Naive thymus-derived CD4-positive, alpha-beta T cell (primary cell): Measurements from ENCODE around the gene BATF2. TPM values are rescaled to one million over a fixed set of nuclear protein-coding genes. Genes with fewer than 3 reads are reported as not detected.

Source experiments
- ATAC-seq: fragments of 150-1000 bp; cut with Tn5 transposase; 2 replicates; pipeline ENCODE4 v1.10.0; 2021; ENCODE audit warnings: mild to moderate bottlenecking, moderate library complexity
- CTCF ChIA-PET: fragments of 350-600 bp; sonication (Branson Sonifier 250); formaldehyde crosslinking; loops from one replicate; lab custom pipeline; 2021; ENCODE audit warnings: antibody characterized with exemption; lab: Charles Lee
- POLR2A ChIA-PET: fragments of 350-600 bp; sonication (Branson Sonifier 250); formaldehyde crosslinking; loops from one replicate; lab custom pipeline; 2021; ENCODE audit warnings: antibody characterized with exemption, inconsistent platforms; lab: Charles Lee
- DNase-seq, 9 donors: peaks; one replicate each; pipeline versions ENCODE4 v3.0.0 to v3.0.0-alpha.2; 2020 to 2022; ENCODE audit warnings: mixed read lengths in 1 of 9
- H3K27ac ChIP-seq: one replicate; pipeline ENCODE4 v1.7.0; 2013; ENCODE audit warnings: mild to moderate bottlenecking, low read depth, low read length, moderate library complexity
- H3K27me3 ChIP-seq, 2 donors: one replicate each; pipeline ENCODE4 v1.7.0; 2013; ENCODE audit warnings: low read length in 2 of 2, mild to moderate bottlenecking in 2 of 2, moderate library complexity in 2 of 2; ENCODE audit not compliant: control insufficient read depth in 2 of 2, insufficient read depth in 2 of 2
- H3K36me3 ChIP-seq, 3 experiments: 1 replicate in 2 of 3; 2 replicates in 1 of 3; pipeline ENCODE4 v1.7.0; 2013; ENCODE audit warnings: low read length in 3 of 3, mild to moderate bottlenecking in 3 of 3, moderate library complexity in 1 of 3; ENCODE audit not compliant: insufficient read depth in 3 of 3, control insufficient read depth in 2 of 3
- H3K4me1 ChIP-seq, 2 donors: one replicate each; pipeline ENCODE4 v1.7.0; 2013; ENCODE audit warnings: low read length in 2 of 2, mild to moderate bottlenecking in 2 of 2, moderate library complexity in 1 of 2; ENCODE audit not compliant: control insufficient read depth in 2 of 2, insufficient read depth in 2 of 2
- H3K4me3 ChIP-seq: 2 replicates; pipeline ENCODE4 v1.7.0; 2013; ENCODE audit warnings: mild to moderate bottlenecking, low read length
- H3K9me3 ChIP-seq, 3 experiments: 1 replicate in 2 of 3; 2 replicates in 1 of 3; pipeline ENCODE4 v1.7.0; 2013; ENCODE audit warnings: low read length in 3 of 3; ENCODE audit not compliant: control insufficient read depth in 2 of 3
- H3K27ac Mint-ChIP-seq, 9 donors: one replicate each; pipeline ENCODE4 v1.8.0; 2020 to 2022; ENCODE audit warnings: mixed read lengths in 9 of 9, mild to moderate bottlenecking in 8 of 9, moderate library complexity in 5 of 9, inconsistent platforms in 2 of 9
- H3K27me3 Mint-ChIP-seq, 5 donors: one replicate each; pipeline ENCODE4 v1.8.0; 2021 to 2022; ENCODE audit warnings: mixed read lengths in 5 of 5, mild to moderate bottlenecking in 1 of 5
- H3K36me3 Mint-ChIP-seq, 5 donors: one replicate each; pipeline ENCODE4 v1.8.0; 2020 to 2022; ENCODE audit warnings: mixed read lengths in 5 of 5, mild to moderate bottlenecking in 3 of 5, inconsistent platforms in 1 of 5
- H3K4me1 Mint-ChIP-seq, 7 donors: one replicate each; pipeline ENCODE4 v1.8.0; 2020 to 2022; ENCODE audit warnings: mixed read lengths in 7 of 7, mild to moderate bottlenecking in 3 of 7, inconsistent platforms in 1 of 7
- H3K4me3 Mint-ChIP-seq, 10 donors: one replicate each; pipeline ENCODE4 v1.8.0; 2020 to 2022; ENCODE audit warnings: mild to moderate bottlenecking in 10 of 10, mixed read lengths in 10 of 10, moderate library complexity in 6 of 10, inconsistent platforms in 2 of 10
- H3K9me3 Mint-ChIP-seq, 11 donors: one replicate each; pipeline ENCODE4 v1.8.0; 2020 to 2022; ENCODE audit warnings: mixed read lengths in 11 of 11, mild to moderate bottlenecking in 4 of 11, inconsistent platforms in 1 of 11, moderate library complexity in 1 of 11
- intact Hi-C, 2 donors: fragments of 100-400 bp; cut with micrococcal nuclease; formaldehyde crosslinking; loops; one replicate each; pipeline ENCODE4 v1.15.1; 2023
- polyA plus RNA-seq, 2 donors: library from polyadenylated mRNA; unstranded; fragments of 300-500 nt; fragmentation: Illumina TruSeq; gene quantifications; one replicate each; pipeline ENCODE4 v1.2.3, GENCODE V29; 2021
- total RNA-seq, 6 experiments: library from RNA in 5 of 6; stranded (reverse) in 5 of 6; gene quantifications; 1 replicate in 5 of 6; 2 replicates in 1 of 6; pipeline ENCODE4 v1.2.3 and lab custom pipeline; 2021 to 2026

Gene BATF2
- total and polyA plus RNA-seq, 7 experiments from 2014 or later: 0.39 TPM; not detected in 6

DNA sequence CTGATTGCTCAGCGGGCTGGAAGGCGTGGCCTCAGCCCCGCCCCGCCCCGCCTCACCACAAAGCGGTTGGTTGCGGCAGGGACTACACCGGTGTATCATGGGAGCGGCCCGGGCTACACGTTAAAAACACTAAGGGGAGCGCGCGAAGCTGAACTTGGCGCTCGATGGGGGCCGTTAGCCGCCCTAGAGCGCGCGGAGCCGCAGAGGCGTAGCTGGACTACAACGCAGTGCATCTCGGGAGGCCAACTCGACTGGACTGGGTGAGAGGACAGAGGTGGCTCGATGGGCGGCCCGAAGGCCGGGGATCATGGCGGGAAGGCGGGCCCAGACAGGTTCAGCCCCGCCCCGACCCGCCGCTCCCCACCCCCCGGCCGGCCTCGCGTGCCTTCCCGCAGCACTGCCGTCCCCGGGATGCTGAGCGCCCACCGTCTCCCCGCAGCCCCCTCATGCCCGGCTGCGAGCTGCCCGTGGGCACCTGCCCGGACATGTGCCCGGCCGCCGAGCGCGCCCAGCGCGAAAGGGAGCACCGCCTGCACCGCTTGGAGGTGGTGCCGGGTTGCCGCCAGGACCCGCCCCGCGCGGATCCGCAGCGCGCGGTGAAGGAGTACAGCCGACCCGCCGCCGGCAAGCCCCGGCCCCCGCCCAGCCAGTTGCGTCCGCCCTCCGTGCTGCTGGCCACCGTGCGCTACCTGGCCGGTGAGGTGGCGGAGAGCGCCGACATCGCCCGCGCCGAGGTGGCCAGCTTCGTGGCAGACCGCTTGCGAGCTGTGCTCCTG lies 44.3 kb upstream of the BATF2 start, which contains the start of gene SAC3D1:
TSS of gene SAC3D1 (plus strand) at position 364 of the 776 bp plus-strand sequence. CDS start at position 447, 83 bp downstream.
- no peaks in the 10 kb centered on the region for H3K9me3 ChIP-seq
- no peaks in the 10 kb centered on the region for H3K27me3 ChIP-seq
- H3K4me1 Mint-ChIP-seq: peaks cover 11 to 25% (median 20%) of the 10 kb centered on the region in 7 donors
- ChIA-PET CTCF (interaction anchor here (0.8 to 1.2 kb wide), 3 partner anchors 13 to 34 kb away, joined by 3 to 6 read pairs (median 3); no protein-coding TSS in a partner anchor), POLR2A (interaction anchor here (0.7 to 3.3 kb wide), 12 partner anchors 8 to 1537 kb away, joined by 3 to 20 read pairs (median 4); partner anchors contain the start of genes ARL2, FAU, MRPL49 and RASGRP2)
- peaks cover 0 to 40% (median 0%) of the 10 kb centered on the region in 3 experiments for H3K36me3 ChIP-seq
- peak within 1 kb of the TSS; percentile 78 for H3K27ac ChIP-seq
- DNase-seq (peak; percentile 74 to 94 (median 88)), ATAC-seq (peak; percentile 95)
- intact Hi-C loops: loop anchor here (1.0 to 5.0 kb wide), 12 partner anchors 14 to 220 kb away; partner anchors contain the start of genes CDCA5 (in 2 of the 2), PPP2R5B (in 2 of the 2), SNX15 (in 2 of the 2) and ZFPL1 (in 2 of the 2)
- no peaks in the 10 kb centered on the region for H3K9me3 Mint-ChIP-seq
- H3K4me1 ChIP-seq: peaks cover 3 to 9% of the 10 kb centered on the region in 2 donors
- H3K4me3 Mint-ChIP-seq: peak within 1 kb of the TSS; percentile 90 to 96 (median 94)
- H3K27ac Mint-ChIP-seq: peak within 1 kb of the TSS; percentile 69 to 95 (median 92)
- H3K4me3 ChIP-seq: peak within 1 kb of the TSS; percentile 86
- H3K36me3 Mint-ChIP-seq: peaks cover 0 to 6% (median 5%) of the 10 kb centered on the region in 5 donors
- no peaks in the 10 kb centered on the region for H3K27me3 Mint-ChIP-seq

DNA sequence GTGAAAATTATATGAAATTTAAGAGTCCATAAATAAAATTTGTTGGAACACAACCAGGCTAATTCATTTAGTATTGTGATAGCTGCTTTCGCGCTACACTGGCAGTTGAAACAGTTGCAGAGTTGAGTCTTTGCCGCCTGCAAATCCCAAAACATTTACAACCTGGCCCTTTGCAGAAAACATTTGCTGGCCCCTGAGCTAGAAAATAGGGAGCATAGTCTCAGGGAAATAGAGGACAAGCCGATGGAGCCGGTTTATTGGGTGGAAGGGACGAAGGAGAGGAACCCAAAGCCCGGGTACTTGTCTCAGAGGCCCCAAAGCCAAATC lies 43.7 kb upstream of the BATF2 start:
- Histone ChIP-seq H3K36me3 (peaks cover 0 to 41% (median 0%) of the 10 kb centered on the region in 3 experiments), H3K27ac (peak overlapping the region; percentile 78), H3K9me3 (no peaks in the 10 kb centered on the region), H3K4me3 (peak overlapping the region; percentile 86), H3K27me3 (no peaks in the 10 kb centered on the region), H3K4me1 (peaks cover 0 to 9% of the 10 kb centered on the region in 2 donors)
- intact Hi-C loops: loop anchor here (1.0 to 5.0 kb wide), 7 partner anchors 14 to 220 kb away; partner anchors contain the start of genes ATG2A (in 1 of the 2), CDCA5 (in 1 of the 2), FAU (in 1 of the 2) and MRPL49 (in 1 of the 2)
- H3K4me3 Mint-ChIP-seq: peak overlapping the region; percentile 90 to 96 (median 94)
- H3K36me3 Mint-ChIP-seq: peaks cover 0 to 10% (median 5%) of the 10 kb centered on the region in 5 donors
- CTCF ChIA-PET: interaction anchor here (0.7 to 1.1 kb wide), 3 partner anchors 12 to 71 kb away, joined by 3 to 4 read pairs (median 3); partner anchors contain the start of gene TM7SF2
- ATAC-seq (no peak), DNase-seq (no peak)
- H3K27ac Mint-ChIP-seq: peak overlapping the region; percentile 69 to 95 (median 92)
- POLR2A ChIA-PET: interaction anchor here (0.7 to 3.3 kb wide), 10 partner anchors 9 to 710 kb away, joined by 3 to 20 read pairs (median 4); partner anchors contain the start of genes ARL2, FAU, MRPL49 and RASGRP2
- peaks cover 10 to 23% (median 18%) of the 10 kb centered on the region in 7 donors for H3K4me1 Mint-ChIP-seq
- H3K9me3 Mint-ChIP-seq: no peaks in the 10 kb centered on the region
- no peaks in the 10 kb centered on the region for H3K27me3 Mint-ChIP-seq

- Histone ChIP-seq H3K9me3 (no peaks in the 10 kb centered on the region), H3K4me1 (peaks cover 0 to 8% of the 10 kb centered on the region in 2 donors), H3K27me3 (no peaks in the 10 kb centered on the region), H3K4me3 (no peak overlapping the region), H3K36me3 (peaks cover 0 to 53% (median 0%) of the 10 kb centered on the region in 3 experiments), H3K27ac (no peak overlapping the region)
- Mint-ChIP-seq H3K36me3 (peaks cover 0 to 5% (median 0%) of the 10 kb centered on the region in 5 donors), H3K4me1 (peaks cover 0 to 13% (median 7%) of the 10 kb centered on the region in 7 donors), H3K27me3 (no peaks in the 10 kb centered on the region), H3K4me3 (no peak overlapping the region), H3K9me3 (no peaks in the 10 kb centered on the region), H3K27ac (no peak overlapping the region)
- ChIA-PET POLR2A (interaction anchor here (2.4 kb wide), 1 partner anchor 8 kb away, joined by 9 read pairs; no protein-coding TSS in a partner anchor), CTCF (no interaction called here)
- intact Hi-C loops: no loop called here
- DNase-seq (no peak), ATAC-seq (no peak)
Observed at GRCh38 chr11:65036931-65037330, 40.2 kb upstream of the BATF2 start.

- Mint-ChIP-seq H3K27me3 (no peaks in the 10 kb centered on the region), H3K4me3 (no peak overlapping the region), H3K27ac (no peak overlapping the region), H3K9me3 (no peaks in the 10 kb centered on the region), H3K4me1 (peaks cover 0 to 6% (median 3%) of the 10 kb centered on the region in 7 donors), H3K36me3 (peaks cover 0 to 5% (median 0%) of the 10 kb centered on the region in 5 donors)
- Histone ChIP-seq H3K9me3 (no peaks in the 10 kb centered on the region), H3K4me1 (peaks cover 0 to 5% of the 10 kb centered on the region in 2 donors), H3K4me3 (no peak overlapping the region), H3K36me3 (peaks cover 0 to 55% (median 0%) of the 10 kb centered on the region in 3 experiments), H3K27me3 (no peaks in the 10 kb centered on the region), H3K27ac (no peak overlapping the region)
- POLR2A ChIA-PET: interaction anchor here (1.2 to 1.4 kb wide), 2 partner anchors 21 to 99 kb away, joined by 3 to 4 read pairs; partner anchors contain the start of gene ARL2
- DNase-seq (no peak), ATAC-seq (no peak)
- intact Hi-C loops: no loop called here
- CTCF ChIA-PET: interaction anchor here (0.8 kb wide), 1 partner anchor 22 kb away, joined by 3 read pairs; the partner anchor contains the start of gene ARL2
Observed at GRCh38 chr11:65035579-65035978, 38.8 kb upstream of the BATF2 start.

DNA sequence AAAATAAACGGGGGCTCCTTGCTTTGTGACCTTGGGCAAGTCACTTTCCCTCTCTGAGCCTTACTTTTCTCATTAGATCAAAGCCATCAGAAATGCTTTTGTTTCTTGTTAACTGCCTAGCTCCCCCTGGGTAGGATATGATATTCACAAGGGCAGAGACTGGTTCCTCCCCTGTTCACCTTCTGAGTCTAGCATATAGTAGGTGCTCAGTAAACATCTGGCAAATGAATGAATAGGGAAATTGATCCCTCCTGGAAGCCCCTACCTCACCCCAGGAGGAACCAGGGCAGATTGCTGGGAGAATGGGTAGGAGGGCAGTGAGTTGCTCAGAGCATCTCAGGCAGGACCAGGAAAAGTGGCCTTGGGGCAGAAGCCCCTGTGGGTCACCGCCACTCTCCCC lies 37.7 kb upstream of the BATF2 start:
- ChIA-PET CTCF (interaction anchor here (0.9 kb wide), 1 partner anchor 20 kb away, joined by 3 read pairs; the partner anchor contains the start of gene ARL2), POLR2A (interaction anchor here (1.0 to 1.4 kb wide), 3 partner anchors 9 to 101 kb away, joined by 3 to 5 read pairs (median 4); no protein-coding TSS in a partner anchor)
- DNase-seq (no peak), ATAC-seq (no peak)
- peaks cover 0 to 5% (median 0%) of the 10 kb centered on the region in 5 donors for H3K36me3 Mint-ChIP-seq
- H3K27ac ChIP-seq: no peak overlapping the region
- no peak overlapping the region for H3K4me3 Mint-ChIP-seq
- intact Hi-C loops: no loop called here
- H3K9me3 ChIP-seq: no peaks in the 10 kb centered on the region
- no peaks in the 10 kb centered on the region for H3K9me3 Mint-ChIP-seq
- H3K36me3 ChIP-seq: peaks cover 0 to 55% (median 0%) of the 10 kb centered on the region in 3 experiments
- no peak overlapping the region for H3K27ac Mint-ChIP-seq
- H3K27me3 Mint-ChIP-seq: no peaks in the 10 kb centered on the region
- no peaks in the 10 kb centered on the region for H3K27me3 ChIP-seq
- H3K4me3 ChIP-seq: no peak overlapping the region
- H3K4me1 Mint-ChIP-seq: peaks cover 0 to 3% (median 0%) of the 10 kb centered on the region in 7 donors
- H3K4me1 ChIP-seq: no peaks in the 10 kb centered on the region

DNA sequence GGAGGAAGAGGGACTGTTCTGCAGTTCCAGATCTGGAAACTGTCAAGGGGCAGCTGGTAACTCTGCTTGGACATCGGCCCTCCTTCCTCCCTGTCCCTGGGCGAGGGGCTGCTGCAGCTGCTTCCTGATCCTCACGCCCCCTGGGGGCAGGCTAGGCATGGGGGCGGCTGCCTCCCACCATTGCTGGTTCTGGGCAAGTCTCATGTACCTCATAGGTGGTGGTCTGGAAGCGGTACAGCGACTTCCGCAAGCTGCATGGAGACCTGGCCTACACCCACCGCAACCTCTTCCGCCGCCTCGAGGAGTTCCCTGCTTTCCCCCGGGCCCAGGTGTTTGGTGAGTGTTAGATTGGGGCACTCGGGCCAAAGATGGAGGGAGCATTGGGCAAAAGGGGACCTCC lies 35.4 kb upstream of the BATF2 start:
- Mint-ChIP-seq H3K4me1 (peaks cover 8 to 19% (median 14%) of the 10 kb centered on the region in 7 donors), H3K9me3 (no peaks in the 10 kb centered on the region), H3K4me3 (no peak overlapping the region), H3K27ac (no peak overlapping the region), H3K27me3 (no peaks in the 10 kb centered on the region), H3K36me3 (peaks cover 0 to 5% (median 0%) of the 10 kb centered on the region in 5 donors)
- H3K4me1 ChIP-seq: peaks cover 9% of the 10 kb centered on the region in 2 donors
- ATAC-seq: no peak
- intact Hi-C loops: no loop called here
- H3K9me3 ChIP-seq: no peaks in the 10 kb centered on the region
- ChIA-PET CTCF (no interaction called here), POLR2A (interaction anchor here (1.0 kb wide), 1 partner anchor 64 kb away, joined by 3 read pairs; no protein-coding TSS in a partner anchor)
- DNase-seq: no peak
- H3K27me3 ChIP-seq: no peaks in the 10 kb centered on the region
- H3K36me3 ChIP-seq: peaks cover 0 to 40% (median 0%) of the 10 kb centered on the region in 3 experiments
- H3K4me3 ChIP-seq: no peak overlapping the region
- no peak overlapping the region for H3K27ac ChIP-seq
